ENCODE results near the gene EXTL1. TPM values are rescaled to one million over a fixed set of nuclear protein-coding genes. Genes with fewer than 3 reads are reported as not detected.
A peak's percentile ranks its signal among the peaks of the same experiment; 100 is the strongest.

The EXTL1 gene
- total RNA-seq, 1 donor from 2014 or later, result 1.8 TPM

DNA sequence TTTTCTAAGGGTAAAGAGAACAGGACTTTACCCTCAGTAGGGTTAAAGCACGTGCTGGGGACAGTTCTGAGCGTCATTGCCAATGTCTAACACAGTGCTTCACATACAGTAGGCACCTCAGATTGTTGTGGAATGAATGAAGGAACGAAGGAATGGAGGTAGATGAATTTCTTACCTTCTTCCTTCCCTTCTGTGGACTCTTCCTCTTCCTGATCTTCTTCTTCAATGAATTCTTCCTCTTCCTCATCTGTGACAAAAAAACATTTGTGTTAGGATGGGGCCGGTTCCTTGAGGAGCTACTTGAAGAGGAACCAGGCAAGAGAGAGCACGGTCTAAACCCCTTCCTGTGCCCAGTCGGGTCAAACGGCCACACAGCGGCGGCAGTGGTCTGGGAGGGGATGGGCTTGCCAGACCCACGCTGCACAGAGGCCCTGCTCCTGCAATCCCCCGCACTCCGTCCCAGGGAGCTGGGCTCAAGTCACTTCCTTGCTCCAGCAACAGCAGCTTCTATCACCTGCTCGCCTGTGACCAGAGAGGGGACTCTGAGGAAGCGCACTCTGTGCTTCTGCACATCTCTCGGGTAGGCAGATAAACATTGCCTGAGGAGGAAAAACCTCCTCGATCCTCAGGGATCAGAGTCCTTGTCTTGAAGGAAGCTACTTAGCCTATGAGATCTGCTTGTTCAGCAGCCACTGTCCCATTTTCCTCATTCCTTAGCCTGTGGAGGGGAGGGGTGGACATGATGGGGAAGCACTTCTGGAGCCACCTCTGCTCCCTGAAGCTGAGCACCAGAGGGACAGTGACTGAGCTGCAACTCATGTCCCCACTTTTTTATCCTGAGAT is 32.4 kb downstream of the EXTL1 start:
- H3K27me3 Mint-ChIP-seq (ENCODE audit: unreplicated experiment), result peaks cover 3% of the 10 kb centered on the region
- no peaks in the 10 kb centered on the region for H3K36me3 Mint-ChIP-seq (ENCODE audit: low read depth, unreplicated experiment)
- DNase-seq (ENCODE audit: low spot score), result no peak
- TF ChIP-seq, protein P1, sequence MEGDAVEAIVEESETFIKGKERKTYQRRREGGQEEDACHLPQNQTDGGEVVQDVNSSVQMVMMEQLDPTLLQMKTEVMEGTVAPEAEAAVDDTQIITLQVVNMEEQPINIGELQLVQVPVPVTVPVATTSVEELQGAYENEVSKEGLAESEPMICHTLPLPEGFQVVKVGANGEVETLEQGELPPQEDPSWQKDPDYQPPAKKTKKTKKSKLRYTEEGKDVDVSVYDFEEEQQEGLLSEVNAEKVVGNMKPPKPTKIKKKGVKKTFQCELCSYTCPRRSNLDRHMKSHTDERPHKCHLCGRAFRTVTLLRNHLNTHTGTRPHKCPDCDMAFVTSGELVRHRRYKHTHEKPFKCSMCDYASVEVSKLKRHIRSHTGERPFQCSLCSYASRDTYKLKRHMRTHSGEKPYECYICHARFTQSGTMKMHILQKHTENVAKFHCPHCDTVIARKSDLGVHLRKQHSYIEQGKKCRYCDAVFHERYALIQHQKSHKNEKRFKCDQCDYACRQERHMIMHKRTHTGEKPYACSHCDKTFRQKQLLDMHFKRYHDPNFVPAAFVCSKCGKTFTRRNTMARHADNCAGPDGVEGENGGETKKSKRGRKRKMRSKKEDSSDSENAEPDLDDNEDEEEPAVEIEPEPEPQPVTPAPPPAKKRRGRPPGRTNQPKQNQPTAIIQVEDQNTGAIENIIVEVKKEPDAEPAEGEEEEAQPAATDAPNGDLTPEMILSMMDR (IDR thresholded peaks at IDR 0.05; ENCODE audit: unreplicated experiment), result no peak
- H3K27ac Mint-ChIP-seq (ENCODE audit: unreplicated experiment), result no peak overlapping the region
- no peaks in the 10 kb centered on the region for H3K9me3 Mint-ChIP-seq (ENCODE audit: unreplicated experiment)
- peaks cover 19% of the 10 kb centered on the region for H3K4me1 Mint-ChIP-seq (ENCODE audit: unreplicated experiment)
- no peak overlapping the region for H3K4me3 Mint-ChIP-seq (ENCODE audit: unreplicated experiment)

DNA sequence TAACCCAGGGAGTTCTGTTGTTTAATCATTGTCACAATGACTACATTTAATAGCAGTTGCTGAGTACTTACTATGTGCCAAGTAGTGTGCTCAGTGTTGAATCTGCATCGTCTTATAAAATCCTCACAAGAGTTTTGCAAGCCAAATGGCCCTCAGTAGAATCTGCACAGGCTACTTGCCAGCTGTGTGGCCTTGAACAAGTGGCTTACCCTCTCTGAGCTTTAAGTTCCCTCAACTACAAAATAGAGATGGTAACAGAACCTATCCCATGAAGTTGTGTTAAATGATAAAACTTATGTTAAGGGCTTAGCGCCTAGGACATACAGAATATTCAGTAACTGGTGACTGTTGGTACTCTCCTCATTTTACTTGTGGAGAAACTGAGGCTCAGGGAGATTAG is 33.5 kb downstream of the EXTL1 start:
- H3K27me3 Mint-ChIP-seq (ENCODE audit: unreplicated experiment), result peaks cover 5% of the 10 kb centered on the region
- peaks cover 19% of the 10 kb centered on the region for H3K4me1 Mint-ChIP-seq (ENCODE audit: unreplicated experiment)
- no peak overlapping the region for H3K27ac Mint-ChIP-seq (ENCODE audit: unreplicated experiment)
- H3K9me3 Mint-ChIP-seq (ENCODE audit: unreplicated experiment), result no peaks in the 10 kb centered on the region
- no peaks in the 10 kb centered on the region for H3K36me3 Mint-ChIP-seq (ENCODE audit: low read depth, unreplicated experiment)
- H3K4me3 Mint-ChIP-seq (ENCODE audit: unreplicated experiment), result no peak overlapping the region
- no peak for DNase-seq (ENCODE audit: low spot score)
- TF ChIP-seq, protein P1 (IDR thresholded peaks at IDR 0.05; ENCODE audit: unreplicated experiment), result no peak

DNA sequence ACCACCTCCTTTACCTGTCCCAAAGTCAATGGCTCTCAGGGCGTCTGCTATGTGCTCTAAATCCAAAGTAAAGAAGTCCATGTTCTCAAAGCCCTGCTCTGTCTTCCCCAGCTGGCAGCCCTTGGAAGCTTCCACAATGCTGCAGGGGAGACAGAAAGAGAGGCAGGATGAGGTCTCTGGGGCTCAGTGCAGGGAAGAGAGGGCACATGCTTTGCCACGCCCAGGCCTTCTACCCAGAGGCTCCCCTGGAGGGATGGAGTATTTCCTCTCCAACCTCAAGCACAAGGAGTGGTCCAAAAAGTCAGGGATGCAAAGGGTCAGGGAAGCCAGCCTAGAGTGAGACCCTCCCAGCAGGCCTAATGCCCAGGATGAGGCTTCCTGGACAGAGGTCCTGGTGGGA is 35.6 kb downstream of the EXTL1 start:
- peaks cover 12% of the 10 kb centered on the region for H3K4me1 Mint-ChIP-seq (ENCODE audit: unreplicated experiment)
- no peak overlapping the region for H3K27ac Mint-ChIP-seq (ENCODE audit: unreplicated experiment)
- TF ChIP-seq, protein P1 (IDR thresholded peaks at IDR 0.05; ENCODE audit: unreplicated experiment), result no peak
- no peaks in the 10 kb centered on the region for H3K36me3 Mint-ChIP-seq (ENCODE audit: low read depth, unreplicated experiment)
- no peak for DNase-seq (ENCODE audit: low spot score)
- no peaks in the 10 kb centered on the region for H3K9me3 Mint-ChIP-seq (ENCODE audit: unreplicated experiment)
- H3K4me3 Mint-ChIP-seq (ENCODE audit: unreplicated experiment), result no peak overlapping the region
- peaks cover 7% of the 10 kb centered on the region for H3K27me3 Mint-ChIP-seq (ENCODE audit: unreplicated experiment)

DNA sequence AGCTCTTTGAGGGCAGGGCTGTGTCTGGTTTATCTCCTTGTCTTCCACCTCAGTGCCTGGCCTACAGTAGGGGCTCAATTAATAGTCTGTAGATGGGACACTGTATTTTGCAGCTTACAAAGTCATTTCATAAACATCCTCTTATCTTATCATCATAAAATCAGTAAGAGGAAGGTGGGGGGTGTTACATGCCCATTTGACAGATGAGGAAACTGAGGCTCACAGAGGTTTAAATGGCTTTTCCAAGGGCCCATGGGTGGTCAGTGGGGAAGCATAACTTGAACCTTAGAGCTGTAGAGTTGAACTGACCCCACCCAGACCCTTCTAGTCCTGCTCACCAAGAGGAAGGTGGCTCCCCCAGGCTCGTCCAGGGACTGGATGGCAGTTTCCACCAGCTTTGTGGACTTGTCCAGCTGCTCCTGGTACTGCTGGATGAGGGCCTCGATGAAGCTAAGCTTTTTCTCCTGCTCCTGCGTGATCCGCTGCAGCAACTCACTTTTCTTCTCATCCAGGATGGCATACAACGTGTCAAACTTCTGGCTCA is 36.5 kb downstream of the EXTL1 start:
- peaks cover 8% of the 10 kb centered on the region for H3K27me3 Mint-ChIP-seq (ENCODE audit: unreplicated experiment)
- DNase-seq (ENCODE audit: low spot score), result no peak
- no peak overlapping the region for H3K4me3 Mint-ChIP-seq (ENCODE audit: unreplicated experiment)
- TF ChIP-seq, protein P1 (IDR thresholded peaks at IDR 0.05; ENCODE audit: unreplicated experiment), result no peak
- H3K4me1 Mint-ChIP-seq (ENCODE audit: unreplicated experiment), result peaks cover 12% of the 10 kb centered on the region
- no peaks in the 10 kb centered on the region for H3K9me3 Mint-ChIP-seq (ENCODE audit: unreplicated experiment)
- peak overlapping the region; percentile 24 for H3K27ac Mint-ChIP-seq (ENCODE audit: unreplicated experiment)
- H3K36me3 Mint-ChIP-seq (ENCODE audit: low read depth, unreplicated experiment), result no peaks in the 10 kb centered on the region

DNA sequence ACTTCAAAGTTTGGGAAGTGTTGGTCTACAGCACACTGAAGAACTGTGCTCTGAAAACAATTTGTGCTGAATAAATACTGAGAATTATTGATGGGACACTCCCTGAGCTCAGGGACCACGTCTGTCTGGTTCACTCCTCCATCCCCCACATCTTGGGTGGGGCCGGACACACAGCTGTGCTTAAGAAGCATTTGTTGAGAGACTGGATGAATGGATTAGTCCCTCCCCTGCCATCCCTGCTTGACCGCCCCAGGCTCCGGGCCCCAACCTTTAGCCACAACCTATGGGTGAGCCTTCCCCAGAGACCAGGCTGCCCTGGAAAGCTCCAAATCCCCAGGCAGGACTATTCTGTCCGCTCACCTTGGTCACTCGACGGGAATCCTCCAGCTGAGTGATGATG is 38.3 kb downstream of the EXTL1 start:
- Mint-ChIP-seq H3K36me3 (ENCODE audit: low read depth, unreplicated experiment) (no peaks in the 10 kb centered on the region), H3K4me1 (ENCODE audit: unreplicated experiment) (peaks cover 3% of the 10 kb centered on the region), H3K9me3 (ENCODE audit: unreplicated experiment) (no peaks in the 10 kb centered on the region), H3K27ac (ENCODE audit: unreplicated experiment) (no peak overlapping the region), H3K4me3 (ENCODE audit: unreplicated experiment) (no peak overlapping the region), H3K27me3 (ENCODE audit: unreplicated experiment) (peaks cover 5% of the 10 kb centered on the region)
- TF ChIP-seq, protein P1 (IDR thresholded peaks at IDR 0.05; ENCODE audit: unreplicated experiment), result no peak
- DNase-seq (ENCODE audit: low spot score), result no peak

Data from endothelial cell (in vitro differentiated cells).